Ovary (tissue), 9 donors: ENCODE measurements around the gene RAD51C. TPM values are rescaled to one million over a fixed set of nuclear protein-coding genes. Genes with fewer than 3 reads are reported as not detected.
"Not testable (repeated sequence)": the region's sequence is repeated elsewhere in the genome, so short reads cannot be mapped to it uniquely, and the experiment has no call there.

Experiments
- DNase-seq, 5 donors: peaks; one replicate each; pipeline ENCODE4 v3.0.0-alpha.2; 2019 to 2020
- H3K27ac ChIP-seq, 2 donors: fragments of 200-600 bp; one replicate each; pipeline versions ENCODE4 v1.5.1 to v1.8.0; 2019 to 2022
- H3K27me3 ChIP-seq: fragments of 200-600 bp; one replicate; pipeline ENCODE4 v1.8.0; 2022
- H3K36me3 ChIP-seq: fragments of 200-600 bp; sonication (generic); one replicate; pipeline ENCODE4 v1.5.1; 2019
- H3K4me1 ChIP-seq: one replicate; pipeline ENCODE4 v1.8.1; 2013; ENCODE audit warnings: mild to moderate bottlenecking, moderate library complexity; ENCODE audit not compliant: insufficient read depth
- H3K4me3 ChIP-seq: fragments of 200-600 bp; sonication (generic); one replicate; pipeline ENCODE4 v1.5.1; 2017
- H3K9me3 ChIP-seq, 2 donors: fragments of 200-600 bp in 1 of 2; sonication (generic) in 1 of 2; one replicate each; pipeline versions ENCODE4 v1.5.1 to v1.8.1; 2013 to 2019; ENCODE audit warnings: mild to moderate bottlenecking in 1 of 2, moderate library complexity in 1 of 2
- CTCF ChIP-seq, 3 donors: fragments of 450-650 bp in 2 of 3; fragments of 200-600 bp in 1 of 3; IDR thresholded peaks; one replicate each; pipeline versions ENCODE4 v1.5.1 to v1.8.0; 2016 to 2022; ENCODE audit warnings: antibody characterized with exemption in 3 of 3, mild to moderate bottlenecking in 1 of 3
- EP300 ChIP-seq: sonication (generic); formaldehyde crosslinking; IDR thresholded peaks from one replicate; pipeline ENCODE4 v1.6.1; 2017; ENCODE audit warnings: antibody characterized with exemption
- POLR2A ChIP-seq: fragments of 450-650 bp; IDR thresholded peaks from one replicate; pipeline ENCODE4 v1.6.1; 2017; ENCODE audit warnings: antibody characterized with exemption, mild to moderate bottlenecking, moderate library complexity
- WGBS, 3 donors: extraction: QIAGEN DNeasy Blood & Tissue Kit in 1 of 3; methylation state at CpG; one replicate each; pipeline versions ENCODE4 v1.1.5 to v1.1.7; 2013 to 2017; 5-methylcytosine and 5-hydroxymethylcytosine counted together
- intact Hi-C, 4 donors: fragments of 100-400 bp; cut with DNase I; formaldehyde crosslinking; loops; one replicate each; pipeline versions ENCODE4 v1.11.0 to v1.15.1; 2022 to 2023
- polyA plus RNA-seq, 2 donors: library from polyadenylated mRNA; stranded (reverse); fragments of 200-250 nt in 1 of 2; fragments of 350-450 nt in 1 of 2; fragmentation: Illumina TruSeq in 1 of 2; extraction: RNeasy Lipid Tissue Mini Kit (QIAGEN cat#74804) in 1 of 2; gene quantifications; one replicate each; pipeline ENCODE4 v1.2.3, GENCODE V29; 2013 to 2014
- total RNA-seq, 7 donors: library from RNA; depleted of rRNA in 2 of 7; stranded (reverse); fragments of >200 nt in 2 of 7; fragmentation: NEBNext Ultra II Directional in 3 of 7; extraction: Animal tissue kit (Norgen Biotek cat#: 25700) in 3 of 7; gene quantifications; one replicate each; pipeline versions ENCODE4 v1.1.0 to v1.2.4, GENCODE V29; 2016 to 2023
- donor health status: DM: no; HTN: no; CAD: no; lungs with moderate emphysema.
- donor health status: DM: no; HTN: no; CAD: no.
- donor health status: Bipolar disorder and iron deficiency.
- donor health status: DM: yes; HTN: yes; CAD: no.
- donor health status: DM: no; HTN: no; CAD: no.
- donor health status: DM: yes; HTN: yes; CAD: no.

The RAD51C gene
- total and polyA plus RNA-seq, 9 donors, result 14.2 to 32.1 (median 20.1) TPM

GRCh38 chr17:58759522-58759921, 67.1 kb downstream of the RAD51C start:
- Histone ChIP-seq H3K4me3 (no peak overlapping the region), H3K4me1 (peaks cover 4% of the 10 kb centered on the region), H3K36me3 (no peaks in the 10 kb centered on the region), H3K27me3 (no peaks in the 10 kb centered on the region), H3K27ac (no peak overlapping the region), H3K9me3 (no peaks in the 10 kb centered on the region)
- TF ChIP-seq POLR2A (no peak), EP300 (no peak), CTCF (IDR thresholded peaks at IDR 0.05) (no peak)
- intact Hi-C loops, result no loop called here
- 83 to 84% (median 83%) methylated on average over 2 of the region's 2 CpGs for WGBS, 3 donors
- no peak for DNase-seq

- H3K4me1 ChIP-seq, result peaks cover 4% of the 10 kb centered on the region
- H3K4me3 ChIP-seq, result no peak overlapping the region
- no peaks in the 10 kb centered on the region for H3K27me3 ChIP-seq
- DNase-seq, result no peak
- no peak overlapping the region for H3K27ac ChIP-seq
- no peaks in the 10 kb centered on the region for H3K9me3 ChIP-seq
- intact Hi-C loops, result no loop called here
- H3K36me3 ChIP-seq, result no peaks in the 10 kb centered on the region
- no peak for TF ChIP-seq POLR2A
- no peak for TF ChIP-seq CTCF (IDR thresholded peaks at IDR 0.05)
- TF ChIP-seq EP300, result no peak
- WGBS, 3 donors, result 90 to 92% (median 91%) methylated on average over 2 of the region's 2 CpGs
Observed at GRCh38 chr17:58760248-58760647, 67.8 kb downstream of the RAD51C start.

GRCh38 chr17:58763263-58763662, 70.9 kb downstream of the RAD51C start:
- Histone ChIP-seq H3K4me3 (no peak overlapping the region), H3K27ac (no peak overlapping the region), H3K4me1 (no peaks in the 10 kb centered on the region), H3K27me3 (no peaks in the 10 kb centered on the region), H3K36me3 (no peaks in the 10 kb centered on the region), H3K9me3 (no peaks in the 10 kb centered on the region)
- WGBS, 3 donors, result 48 to 57% (median 50%) methylated on average over 1 of the region's 1 CpG
- no peak for DNase-seq
- intact Hi-C loops, result no loop called here
- TF ChIP-seq EP300 (no peak), POLR2A (no peak), CTCF (IDR thresholded peaks at IDR 0.05) (no peak)

DNA sequence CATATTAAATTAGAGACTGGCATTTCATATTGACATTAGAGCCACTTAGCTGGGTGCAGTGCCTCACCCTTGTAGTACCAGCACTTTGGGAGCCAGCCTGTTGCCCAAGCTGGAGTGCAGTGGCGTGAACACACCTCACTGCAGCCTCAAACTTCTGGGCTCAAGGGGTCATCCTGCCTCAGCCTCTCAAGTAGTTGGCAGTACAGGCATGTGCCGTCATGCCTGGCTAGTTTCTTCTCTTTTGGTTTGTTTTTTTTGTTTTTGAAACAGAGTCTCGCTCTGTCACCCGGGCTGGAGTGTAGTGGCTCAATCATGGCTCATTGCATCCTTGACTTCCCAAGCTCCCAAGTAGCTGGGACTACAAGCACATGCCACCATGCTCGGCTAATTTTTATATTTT, 72.0 kb downstream of the RAD51C start:
- no peak for DNase-seq
- no peaks in the 10 kb centered on the region for H3K27me3 ChIP-seq
- no peaks in the 10 kb centered on the region for H3K9me3 ChIP-seq
- H3K27ac ChIP-seq, result no peak overlapping the region
- no peaks in the 10 kb centered on the region for H3K4me1 ChIP-seq
- no peaks in the 10 kb centered on the region for H3K36me3 ChIP-seq
- no peak for TF ChIP-seq EP300
- no peak for TF ChIP-seq CTCF (IDR thresholded peaks at IDR 0.05)
- TF ChIP-seq POLR2A, result no peak
- 79 to 96% (median 82%) methylated on average over 5 of the region's 5 CpGs for WGBS, 3 donors
- no peak overlapping the region for H3K4me3 ChIP-seq
- intact Hi-C loops, result no loop called here

- WGBS, 3 donors, result 52 to 64% (median 58%) methylated on average over 5 of the region's 5 CpGs
- DNase-seq, H3K4me1 ChIP-seq, H3K4me3 ChIP-seq, intact Hi-C loops, H3K27ac ChIP-seq, H3K27me3 ChIP-seq, H3K36me3 ChIP-seq, H3K9me3 ChIP-seq: not testable (repeated sequence)
Observed at GRCh38 chr17:58778482-58778881, 86.1 kb downstream of the RAD51C start.
